Endodermal cell (in vitro differentiated cells): Measurements from ENCODE around the gene UBE2D2. TPM values are rescaled to one million over a fixed set of nuclear protein-coding genes. Genes with fewer than 3 reads are reported as not detected.

Source experiments
- DNase-seq: peaks from one replicate; pipeline ENCODE4 v3.0.0-alpha.2; 2017
- H3K27ac ChIP-seq: 2 replicates; pipeline ENCODE4 v1.5.1; 2013; ENCODE audit warnings: mild to moderate bottlenecking, low read depth, low read length, moderate library complexity
- H3K27me3 ChIP-seq: 2 replicates; pipeline ENCODE4 v1.6.1; 2013; ENCODE audit warnings: mild to moderate bottlenecking, low read length, moderate library complexity; ENCODE audit not compliant: insufficient read depth, control insufficient read depth, poor library complexity, severe bottlenecking
- H3K36me3 ChIP-seq: 2 replicates; pipeline ENCODE4 v1.7.0; 2013; ENCODE audit warnings: mild to moderate bottlenecking, low read length, moderate library complexity; ENCODE audit not compliant: control insufficient read depth, insufficient read depth
- H3K4me1 ChIP-seq: one replicate; pipeline ENCODE4 v1.7.0; 2013; ENCODE audit warnings: low read length; ENCODE audit not compliant: control insufficient read depth, insufficient read depth
- H3K4me3 ChIP-seq: 2 replicates; pipeline ENCODE4 v1.5.1; 2013; ENCODE audit warnings: mild to moderate bottlenecking, low read length, moderate library complexity
- H3K9ac ChIP-seq: 2 replicates; pipeline ENCODE4 v1.6.1; 2013; ENCODE audit warnings: mild to moderate bottlenecking, low read length, moderate library complexity; ENCODE audit not compliant: poor library complexity, severe bottlenecking; ENCODE audit errors: extremely low read depth
- H3K9me3 ChIP-seq: 2 replicates; pipeline ENCODE4 v1.6.1; 2013; ENCODE audit warnings: mild to moderate bottlenecking, low read length, moderate library complexity; ENCODE audit not compliant: control insufficient read depth
- H3K27ac Mint-ChIP-seq: 2 replicates; pipeline ENCODE4 v1.8.0; 2020; ENCODE audit warnings: mixed read lengths
- H3K27me3 Mint-ChIP-seq: 2 replicates; pipeline ENCODE4 v1.8.0; 2021; ENCODE audit warnings: mild to moderate bottlenecking, mixed read lengths; ENCODE audit not compliant: insufficient read depth
- H3K36me3 Mint-ChIP-seq: 2 replicates; pipeline ENCODE4 v1.8.0; 2020; ENCODE audit warnings: low read depth, mixed read lengths
- H3K4me1 Mint-ChIP-seq: 2 replicates; pipeline ENCODE4 v1.8.0; 2020; ENCODE audit warnings: mixed read lengths
- H3K4me3 Mint-ChIP-seq: 2 replicates; pipeline ENCODE4 v1.8.0; 2020; ENCODE audit warnings: mild to moderate bottlenecking, moderate library complexity, mixed read lengths
- H3K9me3 Mint-ChIP-seq: 2 replicates; pipeline ENCODE4 v1.8.0; 2020; ENCODE audit warnings: mild to moderate bottlenecking, mixed read lengths
- CTCF ChIP-seq: fragments of 200-600 bp; sonication (generic); conservative IDR thresholded peaks from 2 replicates; pipeline ENCODE4 v1.5.0; 2021; ENCODE audit warnings: antibody characterized with exemption, mild to moderate bottlenecking
- WGBS, 2 experiments: methylation state at CpG; one replicate each; pipeline versions ENCODE4 v1.1.5 to v1.1.7; 2013; ENCODE audit warnings: missing lambda C conversion rate in 2 of 2, mixed read lengths in 1 of 2; ENCODE audit not compliant: insufficient coverage in 1 of 2, insufficient read length in 1 of 2; 5-methylcytosine and 5-hydroxymethylcytosine counted together
- total RNA-seq, 2 donors: library from RNA; stranded (reverse); fragmentation: NEBNext Ultra II Directional in 1 of 2; extraction: Animal tissue kit (Norgen Biotek cat#: 25700) in 1 of 2; gene quantifications; 2 replicates in 1 of 2; 3 replicates in 1 of 2; pipeline ENCODE4 v1.2.1, GENCODE V29; 2021

Gene UBE2D2
- total RNA-seq, 2 donors from 2014 or later = 172 to 202 TPM

DNA sequence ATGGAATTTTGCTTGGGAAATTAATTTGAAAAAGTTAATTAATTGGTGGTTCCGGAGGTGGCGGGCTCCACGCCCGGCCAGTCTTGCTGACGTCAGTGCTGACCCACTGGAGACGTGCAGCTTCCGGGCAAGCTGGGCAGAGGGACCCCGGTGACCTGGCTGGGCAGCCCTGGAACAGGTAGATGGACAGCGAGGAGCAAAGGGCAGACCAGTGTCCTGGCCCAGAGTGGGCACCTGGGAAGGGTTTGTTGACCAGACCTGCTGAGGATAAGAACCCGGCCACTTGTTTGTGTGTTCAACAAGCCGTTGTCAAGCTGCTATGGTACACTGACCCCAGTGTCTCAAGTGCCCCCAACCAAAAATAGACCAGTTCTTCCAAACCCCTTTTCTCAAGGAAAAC lies 104.5 kb downstream of the UBE2D2 start:
- DNase-seq = no peak
- no peaks in the 10 kb centered on the region for H3K36me3 ChIP-seq
- H3K9me3 ChIP-seq = no peaks in the 10 kb centered on the region
- no peak overlapping the region for H3K9ac ChIP-seq
- Mint-ChIP-seq H3K27me3 (no peaks in the 10 kb centered on the region), H3K9me3 (no peaks in the 10 kb centered on the region), H3K4me3 (no peak overlapping the region), H3K27ac (no peak overlapping the region), H3K36me3 (peaks cover 4% of the 10 kb centered on the region), H3K4me1 (peaks cover 35% of the 10 kb centered on the region)
- H3K27ac ChIP-seq = no peak overlapping the region
- WGBS, 2 experiments = 95 to 98% methylated on average over 11 of the region's 11 CpGs
- no peak for TF ChIP-seq CTCF
- H3K27me3 ChIP-seq = no peaks in the 10 kb centered on the region
- H3K4me3 ChIP-seq = no peak overlapping the region
- H3K4me1 ChIP-seq = no peaks in the 10 kb centered on the region

DNA sequence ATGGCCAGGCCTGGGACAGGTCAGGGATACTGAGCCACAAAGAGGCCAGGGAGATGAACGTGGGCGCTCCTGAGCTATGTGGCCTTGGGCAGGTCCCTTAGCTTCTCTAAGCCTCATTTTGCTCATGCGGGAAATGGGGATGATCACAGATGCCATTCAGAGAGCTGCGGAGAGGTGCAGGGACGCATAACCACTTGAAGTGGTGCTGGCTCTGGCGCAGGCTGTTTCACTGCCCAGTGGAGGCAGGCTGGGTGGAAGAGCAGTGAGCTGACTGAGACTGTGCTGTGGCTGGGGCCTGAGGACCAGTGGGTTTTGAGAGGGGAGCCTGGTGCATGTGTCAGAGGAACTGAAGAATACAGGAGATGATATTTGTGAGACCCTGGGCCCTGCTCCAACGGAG lies 105.4 kb downstream of the UBE2D2 start:
- TF ChIP-seq CTCF = no peak
- WGBS, 2 experiments = 91 to 100% methylated on average over 4 to 7 of the region's 7 CpGs
- peaks cover 5% of the 10 kb centered on the region for H3K36me3 Mint-ChIP-seq
- H3K27me3 Mint-ChIP-seq = no peaks in the 10 kb centered on the region
- H3K9me3 ChIP-seq = no peaks in the 10 kb centered on the region
- H3K9ac ChIP-seq = no peak overlapping the region
- no peaks in the 10 kb centered on the region for H3K27me3 ChIP-seq
- no peaks in the 10 kb centered on the region for H3K4me1 ChIP-seq
- H3K36me3 ChIP-seq = no peaks in the 10 kb centered on the region
- no peak overlapping the region for H3K4me3 ChIP-seq
- H3K4me1 Mint-ChIP-seq = peaks cover 38% of the 10 kb centered on the region
- peak overlapping the region; percentile 46 for H3K27ac Mint-ChIP-seq
- H3K4me3 Mint-ChIP-seq = no peak overlapping the region
- DNase-seq = no peak
- no peaks in the 10 kb centered on the region for H3K9me3 Mint-ChIP-seq
- peak overlapping the region; percentile 34 for H3K27ac ChIP-seq

DNA sequence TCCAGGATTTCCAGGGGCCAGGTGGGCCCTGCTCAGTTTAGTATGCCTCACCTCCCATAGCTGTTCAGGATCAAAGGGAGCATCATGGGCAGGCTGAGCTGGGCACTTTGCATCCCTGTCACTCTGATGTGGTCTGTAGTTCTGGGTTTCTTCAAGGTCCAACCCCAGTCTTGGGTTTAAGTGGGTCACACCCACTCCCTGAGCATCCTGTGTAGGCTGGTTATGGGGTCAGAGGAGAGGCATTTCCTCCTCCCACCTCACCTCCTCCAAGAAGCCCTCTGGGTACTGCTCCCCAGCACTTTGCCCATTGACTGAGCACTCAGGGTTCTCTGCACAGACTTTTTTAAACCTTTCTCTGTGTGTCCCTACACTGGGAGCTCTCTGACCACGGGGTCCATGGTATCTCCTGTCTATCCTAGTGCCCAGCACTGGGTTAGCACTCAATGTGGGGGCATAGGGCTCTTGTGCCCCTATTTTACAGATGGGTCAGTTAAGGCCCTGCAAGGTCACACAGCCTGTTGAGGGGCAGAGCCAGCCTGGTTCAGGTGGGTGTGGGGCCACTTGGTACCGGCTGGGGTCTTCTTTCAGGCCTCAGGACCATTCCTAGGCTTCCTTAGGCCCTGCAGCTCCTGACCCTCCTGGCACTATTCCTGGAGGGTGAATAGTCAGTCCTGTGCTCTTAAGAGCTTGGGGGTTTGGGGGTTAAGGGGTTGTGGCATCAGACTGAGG lies 106.0 kb downstream of the UBE2D2 start:
- Mint-ChIP-seq H3K4me3 (no peak overlapping the region), H3K9me3 (no peaks in the 10 kb centered on the region), H3K27me3 (no peaks in the 10 kb centered on the region), H3K36me3 (peaks cover 5% of the 10 kb centered on the region), H3K4me1 (peaks cover 40% of the 10 kb centered on the region), H3K27ac (peak overlapping the region; percentile 46)
- Histone ChIP-seq H3K4me1 (no peaks in the 10 kb centered on the region), H3K27me3 (no peaks in the 10 kb centered on the region), H3K9ac (no peak overlapping the region), H3K27ac (peak overlapping the region; percentile 94), H3K4me3 (no peak overlapping the region), H3K9me3 (no peaks in the 10 kb centered on the region), H3K36me3 (no peaks in the 10 kb centered on the region)
- WGBS, 2 experiments = 90 to 93% methylated on average over 1 to 2 of the region's 2 CpGs
- no peak for TF ChIP-seq CTCF
- no peak for DNase-seq
